Hepatocyte (in vitro differentiated cells): ENCODE data around the gene FGD5. TPM values are rescaled to one million over a fixed set of nuclear protein-coding genes. Genes with fewer than 3 reads are reported as not detected.

Experiments used
- DNase-seq: peaks from one replicate; pipeline ENCODE4 v3.0.0-alpha.2; 2016; ENCODE audit warnings: low spot score
- H2AFZ ChIP-seq: fragments of 200-600 bp; sonication (generic); 2 replicates; pipeline ENCODE4 v1.6.0; 2016; ENCODE audit warnings: antibody characterized with exemption, mild to moderate bottlenecking
- H3K27ac ChIP-seq: fragments of 200-600 bp; sonication (generic); 2 replicates; pipeline ENCODE4 v1.5.1; 2016; ENCODE audit warnings: mild to moderate bottlenecking
- H3K27me3 ChIP-seq: fragments of 200-600 bp; sonication (generic); 2 replicates; pipeline ENCODE4 v1.6.1; 2016
- H3K36me3 ChIP-seq: fragments of 200-600 bp; sonication (generic); replicated peaks from 2 replicates; pipeline ENCODE4 v1.5.1; 2016; ENCODE audit warnings: low read depth; ENCODE audit not compliant: insufficient read depth
- H3K4me1 ChIP-seq: fragments of 200-600 bp; sonication (generic); 2 replicates; pipeline ENCODE4 v1.5.1; 2016; ENCODE audit warnings: mild to moderate bottlenecking, moderate library complexity; ENCODE audit not compliant: insufficient read depth
- H3K4me2 ChIP-seq: fragments of 200-600 bp; sonication (generic); 2 replicates; pipeline ENCODE4 v1.6.0; 2016
- H3K4me3 ChIP-seq: fragments of 200-600 bp; sonication (generic); 2 replicates; pipeline ENCODE4 v1.5.1; 2016; ENCODE audit warnings: mild to moderate bottlenecking
- H3K79me2 ChIP-seq: fragments of 200-600 bp; sonication (generic); 2 replicates; pipeline ENCODE4 v1.6.0; 2017; ENCODE audit warnings: mild to moderate bottlenecking
- H3K9me2 ChIP-seq: fragments of 200-600 bp; sonication (generic); replicated peaks from 2 replicates; pipeline ENCODE4 v1.6.0; 2017; ENCODE audit warnings: mild to moderate bottlenecking; ENCODE audit not compliant: insufficient read depth
- H3K9me3 ChIP-seq: fragments of 200-600 bp; sonication (generic); 2 replicates; pipeline ENCODE4 v1.5.1; 2016; ENCODE audit warnings: low read depth, mild to moderate bottlenecking
- H4K20me1 ChIP-seq: fragments of 200-600 bp; sonication (generic); 2 replicates; pipeline ENCODE4 v1.6.0; 2016; ENCODE audit warnings: mild to moderate bottlenecking; ENCODE audit not compliant: insufficient read depth, poor library complexity, severe bottlenecking
- EZH2 ChIP-seq: fragments of 200-600 bp; sonication (generic); IDR thresholded peaks from 2 replicates; pipeline ENCODE4 v1.6.1; 2016; ENCODE audit warnings: antibody characterized with exemption, mild to moderate bottlenecking, borderline replicate concordance
- EZH2phosphoT487 ChIP-seq: fragments of 200-600 bp; sonication (generic); IDR thresholded peaks from one replicate; pipeline ENCODE4 v1.6.1; 2018; ENCODE audit warnings: antibody characterized with exemption, mild to moderate bottlenecking, low read depth, moderate library complexity; ENCODE audit not compliant: unreplicated experiment, severe bottlenecking
- WGBS: methylation state at CpG from one replicate; pipeline ENCODE4 v1.1.6; 2016; ENCODE audit warnings: low lambda C conversion rate; ENCODE audit errors: missing lambda C conversion rate; 5-methylcytosine and 5-hydroxymethylcytosine counted together
- polyA plus RNA-seq: library from polyadenylated mRNA; unstranded; fragments of >200 nt; fragmentation: Nextera tagmentation; extraction: Ambion mirVana; gene quantifications from 2 replicates; pipeline ENCODE4 v1.2.1, GENCODE V29; 2016
- total RNA-seq: library from RNA; depleted of rRNA; stranded (reverse); fragments of >200 nt; gene quantifications from 2 replicates; pipeline ENCODE4 v1.2.3, GENCODE V29; 2014
- TF ChIP-seq, protein P1 (sequence below): fragments of 200-600 bp; sonication (generic); IDR thresholded peaks from 2 replicates; pipeline ENCODE4 v1.5.1; 2016; ENCODE audit warnings: antibody characterized with exemption, mild to moderate bottlenecking; ENCODE audit not compliant: poor library complexity

Gene FGD5
- total and polyA plus RNA-seq, 2 experiments from 2014 or later = 2.9 to 3.3 TPM

DNA sequence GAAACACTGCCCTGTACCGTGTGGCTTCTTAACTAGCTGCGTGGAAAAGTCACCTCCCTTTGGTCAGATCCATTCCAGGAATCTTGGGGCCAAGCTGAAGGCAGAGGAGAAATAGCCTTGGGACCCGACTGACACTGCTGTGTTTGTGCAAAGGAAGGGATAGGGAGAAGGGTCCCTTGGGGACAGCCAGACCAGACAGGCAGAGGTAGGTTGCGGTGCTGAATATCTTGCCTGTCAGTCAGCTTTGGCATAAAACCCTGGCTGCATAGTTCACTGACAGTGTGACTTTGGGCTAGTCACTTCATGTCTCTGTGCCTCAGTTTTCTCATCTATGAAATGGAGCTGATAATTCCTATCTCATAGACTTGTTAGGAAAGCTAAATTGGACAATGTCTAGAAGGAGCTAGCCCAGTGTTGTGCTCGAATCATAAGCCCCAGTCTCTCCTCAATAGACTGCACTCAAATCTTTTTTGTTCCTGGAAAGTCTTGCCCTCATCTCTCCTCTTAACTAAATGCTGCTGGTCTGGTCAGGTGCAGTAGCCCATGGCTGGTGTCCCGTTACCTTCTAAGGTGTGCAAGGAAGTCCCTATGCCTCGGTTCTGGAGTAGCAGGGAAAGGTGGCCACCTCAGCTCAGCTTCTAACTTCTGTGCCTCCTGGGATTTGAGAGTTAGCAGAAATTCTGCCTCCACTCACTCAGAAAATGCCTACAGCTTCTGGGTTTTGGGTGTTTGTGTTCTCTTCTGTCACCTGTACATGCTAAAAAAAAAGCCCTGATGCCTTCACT is 25.8 kb downstream of the FGD5 start:
- Histone ChIP-seq H3K79me2 (no peaks in the 10 kb centered on the region), H3K4me1 (peaks cover 20% of the 10 kb centered on the region), H3K9me3 (no peaks in the 10 kb centered on the region), H3K4me3 (no peak overlapping the region), H3K36me3 (no peaks in the 10 kb centered on the region), H3K9me2 (no peaks in the 10 kb centered on the region), H4K20me1 (no peaks in the 10 kb centered on the region), H2AFZ (no peak overlapping the region), H3K27ac (no peak overlapping the region), H3K4me2 (no peak overlapping the region), H3K27me3 (peaks cover 10% of the 10 kb centered on the region)
- WGBS = 83% methylated on average over 7 of the region's 7 CpGs
- TF ChIP-seq, protein P1, sequence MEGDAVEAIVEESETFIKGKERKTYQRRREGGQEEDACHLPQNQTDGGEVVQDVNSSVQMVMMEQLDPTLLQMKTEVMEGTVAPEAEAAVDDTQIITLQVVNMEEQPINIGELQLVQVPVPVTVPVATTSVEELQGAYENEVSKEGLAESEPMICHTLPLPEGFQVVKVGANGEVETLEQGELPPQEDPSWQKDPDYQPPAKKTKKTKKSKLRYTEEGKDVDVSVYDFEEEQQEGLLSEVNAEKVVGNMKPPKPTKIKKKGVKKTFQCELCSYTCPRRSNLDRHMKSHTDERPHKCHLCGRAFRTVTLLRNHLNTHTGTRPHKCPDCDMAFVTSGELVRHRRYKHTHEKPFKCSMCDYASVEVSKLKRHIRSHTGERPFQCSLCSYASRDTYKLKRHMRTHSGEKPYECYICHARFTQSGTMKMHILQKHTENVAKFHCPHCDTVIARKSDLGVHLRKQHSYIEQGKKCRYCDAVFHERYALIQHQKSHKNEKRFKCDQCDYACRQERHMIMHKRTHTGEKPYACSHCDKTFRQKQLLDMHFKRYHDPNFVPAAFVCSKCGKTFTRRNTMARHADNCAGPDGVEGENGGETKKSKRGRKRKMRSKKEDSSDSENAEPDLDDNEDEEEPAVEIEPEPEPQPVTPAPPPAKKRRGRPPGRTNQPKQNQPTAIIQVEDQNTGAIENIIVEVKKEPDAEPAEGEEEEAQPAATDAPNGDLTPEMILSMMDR = no peak
- TF ChIP-seq EZH2 (no peak), EZH2phosphoT487 (no peak)
- DNase-seq = no peak

DNA sequence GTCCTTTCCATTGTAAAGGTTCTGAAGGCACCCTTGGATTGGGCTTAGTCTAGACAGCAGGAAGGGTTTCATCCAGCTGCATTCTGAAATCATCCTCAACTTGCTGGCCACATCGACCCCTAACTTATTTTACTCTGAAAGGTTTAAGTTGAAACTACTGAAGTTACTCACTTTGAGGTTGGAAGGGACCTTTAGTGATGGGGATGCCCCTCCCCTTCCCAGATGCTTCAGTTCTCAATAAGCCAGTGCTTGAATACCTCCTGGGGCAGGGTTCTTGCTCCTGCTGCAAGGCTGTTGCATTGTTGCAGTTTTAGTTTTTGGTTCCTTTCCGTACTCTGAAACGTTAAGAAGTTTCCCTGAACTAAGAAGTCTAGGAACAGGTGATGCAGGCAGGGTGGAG is 26.4 kb downstream of the FGD5 start:
- Histone ChIP-seq H3K9me3 (no peaks in the 10 kb centered on the region), H3K4me3 (no peak overlapping the region), H3K4me1 (peaks cover 20% of the 10 kb centered on the region), H3K36me3 (no peaks in the 10 kb centered on the region), H2AFZ (no peak overlapping the region), H3K27ac (no peak overlapping the region), H4K20me1 (no peaks in the 10 kb centered on the region), H3K4me2 (no peak overlapping the region), H3K27me3 (peaks cover 10% of the 10 kb centered on the region), H3K79me2 (no peaks in the 10 kb centered on the region), H3K9me2 (no peaks in the 10 kb centered on the region)
- TF ChIP-seq, protein P1 = no peak
- TF ChIP-seq EZH2phosphoT487 (no peak), EZH2 (no peak)
- WGBS = 69% methylated on average over 3 of the region's 3 CpGs
- DNase-seq = no peak

DNA sequence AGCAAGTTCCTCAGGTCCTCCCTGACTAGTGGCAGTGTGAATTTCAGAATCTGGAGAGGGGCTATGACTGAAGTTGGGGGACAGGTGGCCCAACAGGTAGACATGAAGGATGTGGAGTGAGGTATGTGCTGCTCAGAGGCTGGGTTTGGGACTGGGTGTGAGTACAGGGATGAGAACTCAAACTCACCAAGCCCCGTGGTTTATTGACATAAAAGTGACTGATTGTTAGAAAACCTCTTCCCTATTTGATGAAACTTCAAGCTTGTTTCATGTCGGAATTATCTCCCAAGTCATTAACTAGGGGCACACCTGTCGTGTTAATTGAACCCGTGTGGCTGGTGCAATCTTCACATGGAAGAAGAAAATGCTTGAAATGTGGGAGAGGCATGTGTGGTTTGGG is 27.1 kb downstream of the FGD5 start:
- no peaks in the 10 kb centered on the region for H3K36me3 ChIP-seq
- H3K9me2 ChIP-seq = no peaks in the 10 kb centered on the region
- no peaks in the 10 kb centered on the region for H3K79me2 ChIP-seq
- no peaks in the 10 kb centered on the region for H3K9me3 ChIP-seq
- TF ChIP-seq, protein P1 = no peak
- no peak for TF ChIP-seq EZH2
- no peak for TF ChIP-seq EZH2phosphoT487
- H3K27ac ChIP-seq = no peak overlapping the region
- H3K4me2 ChIP-seq = no peak overlapping the region
- 35% methylated on average over 4 of the region's 4 CpGs for WGBS
- H3K4me1 ChIP-seq = peaks cover 20% of the 10 kb centered on the region
- DNase-seq = no peak
- H4K20me1 ChIP-seq = no peaks in the 10 kb centered on the region
- no peak overlapping the region for H3K4me3 ChIP-seq
- H3K27me3 ChIP-seq = peaks cover 10% of the 10 kb centered on the region
- no peak overlapping the region for H2AFZ ChIP-seq
